WERI-Rb-1 (cell line): ENCODE data around the gene DPRX.
"Not testable (repeated sequence)": the region's sequence is repeated elsewhere in the genome, so short reads cannot be mapped to it uniquely, and the experiment has no call there.

Experiments
- DNase-seq: peaks from one replicate; pipeline ENCODE4 v3.0.0-alpha.2; 2020
- H3K27ac ChIP-seq: fragments of 250-450 bp; sonication (Bioruptor Pico); 2 replicates; pipeline ENCODE4 v1.5.1; 2020; ENCODE audit warnings: mild to moderate bottlenecking, moderate library complexity
- H3K27me3 ChIP-seq: fragments of 250-450 bp; sonication (Bioruptor Pico); 2 replicates; pipeline ENCODE4 v1.5.1; 2021; ENCODE audit warnings: mild to moderate bottlenecking, low read depth, moderate library complexity; ENCODE audit not compliant: insufficient read depth, severe bottlenecking
- H3K36me3 ChIP-seq: fragments of 250-450 bp; sonication (Bioruptor Pico); 2 replicates; pipeline ENCODE4 v1.5.1; 2020; ENCODE audit warnings: mild to moderate bottlenecking, moderate library complexity
- H3K4me3 ChIP-seq: 2 replicates; pipeline ENCODE4 v1.5.1; 2011; ENCODE audit warnings: low read depth, mild to moderate bottlenecking, control low read depth, low read length
- H3K9me3 ChIP-seq: fragments of 250-450 bp; sonication (Bioruptor Pico); 2 replicates; pipeline ENCODE4 v1.5.1; 2021; ENCODE audit warnings: mild to moderate bottlenecking, moderate library complexity; ENCODE audit not compliant: severe bottlenecking
- CTCF ChIP-seq: IDR thresholded peaks from 2 replicates; pipeline ENCODE4 v1.5.1; 2011; ENCODE audit warnings: low read depth, mild to moderate bottlenecking, control low read depth, inconsistent platforms, low read length

DPRX gene

GRCh38 chr19:53664760-53665159 is 33.0 kb downstream of the DPRX start:
- no peak for TF ChIP-seq CTCF
- Histone ChIP-seq H3K27me3 (peaks cover 56% of the 10 kb centered on the region), H3K4me3 (no peak overlapping the region), H3K36me3 (no peaks in the 10 kb centered on the region), H3K9me3 (no peaks in the 10 kb centered on the region), H3K27ac (no peak overlapping the region)
- no peak for DNase-seq

- H3K4me3 ChIP-seq, H3K36me3 ChIP-seq, H3K9me3 ChIP-seq, DNase-seq, H3K27ac ChIP-seq: not testable (repeated sequence)
- peaks cover 60% of the 10 kb centered on the region for H3K27me3 ChIP-seq
Observed at GRCh38 chr19:53666331-53666730, 34.5 kb downstream of the DPRX start.

DNA sequence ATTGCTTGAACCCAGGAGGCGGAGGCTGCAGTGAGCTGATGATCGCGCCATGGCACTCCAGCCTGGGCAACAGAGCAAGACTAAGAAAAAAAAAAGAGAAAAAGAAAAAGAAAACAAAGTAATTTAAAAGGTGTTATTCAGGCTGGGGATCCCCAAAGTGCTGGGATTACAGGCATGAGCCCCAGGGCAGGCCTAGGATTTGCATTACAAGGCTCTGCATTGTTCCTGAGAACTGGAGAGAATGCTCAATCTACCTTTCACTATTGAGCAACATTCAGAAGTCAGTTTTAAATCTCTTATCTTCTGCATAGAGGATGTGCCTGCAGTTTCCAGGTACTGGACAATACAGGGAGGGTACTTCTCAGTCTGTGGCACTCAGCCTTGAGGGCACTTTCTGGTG is 37.0 kb downstream of the DPRX start:
- not testable (repeated sequence) for DNase-seq, H3K9me3 ChIP-seq, H3K36me3 ChIP-seq, H3K27ac ChIP-seq, H3K4me3 ChIP-seq
- peaks cover 63% of the 10 kb centered on the region for H3K27me3 ChIP-seq

GRCh38 chr19:53670345-53670744 is 38.5 kb downstream of the DPRX start:
- no peaks in the 10 kb centered on the region for H3K36me3 ChIP-seq
- H3K27ac ChIP-seq, result no peak overlapping the region
- H3K9me3 ChIP-seq, result peaks cover 3% of the 10 kb centered on the region
- DNase-seq, result no peak
- H3K4me3 ChIP-seq, result no peak overlapping the region
- TF ChIP-seq CTCF, result no peak
- H3K27me3 ChIP-seq, result peaks cover 62% of the 10 kb centered on the region

DNA sequence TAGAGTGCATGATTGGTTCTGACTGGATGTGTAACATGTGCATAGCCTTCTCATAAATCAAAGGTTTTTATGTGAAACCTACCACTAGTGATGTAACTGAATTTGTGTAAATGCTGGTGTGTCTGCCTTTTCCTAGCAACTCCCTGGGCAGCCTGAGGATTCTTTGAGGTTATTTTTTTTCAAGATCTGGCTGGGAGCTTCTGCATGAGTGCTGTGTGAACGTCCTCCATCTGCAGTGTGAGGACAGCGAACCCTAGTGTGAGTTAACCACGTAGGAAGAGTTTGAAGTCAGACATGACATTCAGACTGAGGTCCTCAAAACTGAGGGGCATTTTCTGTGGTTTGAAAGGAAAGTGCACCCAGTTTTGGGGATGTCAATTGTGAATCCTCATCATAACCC is 39.9 kb downstream of the DPRX start:
- H3K27me3 ChIP-seq, result peaks cover 74% of the 10 kb centered on the region
- no peak for TF ChIP-seq CTCF
- no peaks in the 10 kb centered on the region for H3K36me3 ChIP-seq
- H3K27ac ChIP-seq, result no peak overlapping the region
- peaks cover 3% of the 10 kb centered on the region for H3K9me3 ChIP-seq
- H3K4me3 ChIP-seq, result no peak overlapping the region
- no peak for DNase-seq
